Liver (tissue), 3 donors: ENCODE results near the gene HCFC1R1.

Source experiments
- CTCF ChIP-seq: fragments of 150-350 bp; IDR thresholded peaks from 2 replicates; pipeline ENCODE4 v1.5.1; 2017; ENCODE audit warnings: improper control_type of control experiment, low read depth, low read length; ENCODE audit not compliant: missing input control
- EGR1 ChIP-seq, 2 donors: IDR thresholded peaks; 2 replicates each; pipeline ENCODE4 v1.6.1; 2016 to 2018; ENCODE audit warnings: antibody characterized with exemption in 2 of 2, low read depth in 2 of 2
- JUND ChIP-seq, 2 donors: IDR thresholded peaks; 2 replicates each; pipeline ENCODE4 v1.6.1; 2016; ENCODE audit warnings: antibody characterized with exemption in 2 of 2
- MAX ChIP-seq: IDR thresholded peaks from 2 replicates; pipeline ENCODE4 v1.6.1; 2016; ENCODE audit warnings: antibody characterized with exemption
- NR2F2 ChIP-seq: IDR thresholded peaks from 2 replicates; pipeline ENCODE4 v1.6.1; 2016; ENCODE audit warnings: antibody characterized with exemption
- RAD21 ChIP-seq, 2 donors: IDR thresholded peaks; 2 replicates each; pipeline ENCODE4 v1.6.1; 2016; ENCODE audit warnings: antibody characterized with exemption in 2 of 2, mild to moderate bottlenecking in 2 of 2
- RXRA ChIP-seq, 2 donors: IDR thresholded peaks; 2 replicates each; pipeline ENCODE4 v1.6.1; 2017 to 2018; ENCODE audit warnings: antibody characterized with exemption in 2 of 2, mild to moderate bottlenecking in 1 of 2
- SP1 ChIP-seq: IDR thresholded peaks from 2 replicates; pipeline ENCODE4 v1.6.1; 2018; ENCODE audit warnings: antibody characterized with exemption, mild to moderate bottlenecking
- YY1 ChIP-seq: IDR thresholded peaks from 2 replicates; pipeline ENCODE4 v1.6.1; 2016; ENCODE audit warnings: antibody characterized with exemption, mild to moderate bottlenecking
- ZBTB33 ChIP-seq: IDR thresholded peaks from 2 replicates; pipeline ENCODE4 v1.6.1; 2016; ENCODE audit warnings: antibody characterized with exemption
- TF ChIP-seq, protein P1 (sequence below): IDR thresholded peaks from 2 replicates; pipeline ENCODE4 v1.6.1; 2016; ENCODE audit warnings: antibody characterized with exemption
- donor health status: healthy.
- donor health status: healthy.

- TF ChIP-seq CTCF (no peak), JUND (IDR thresholded peaks at IDR 0.05) (no peak), NR2F2 (no peak), EGR1 (IDR thresholded peaks at IDR 0.05; ENCODE audit: low read depth in 2 of 2) (no peak), SP1 (no peak), MAX (no peak), ZBTB33 (no peak), RXRA (IDR thresholded peaks at IDR 0.05) (no peak), RAD21 (IDR thresholded peaks at IDR 0.05) (no peak), YY1 (no peak)
- TF ChIP-seq, protein P1, sequence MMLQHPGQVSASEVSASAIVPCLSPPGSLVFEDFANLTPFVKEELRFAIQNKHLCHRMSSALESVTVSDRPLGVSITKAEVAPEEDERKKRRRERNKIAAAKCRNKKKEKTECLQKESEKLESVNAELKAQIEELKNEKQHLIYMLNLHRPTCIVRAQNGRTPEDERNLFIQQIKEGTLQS, result no peak
Measured at GRCh38 chr16:2991566-2992261, 32.0 kb downstream of the HCFC1R1 start.
